ENCODE results near the gene FRMD3. TPM values are rescaled to one million over a fixed set of nuclear protein-coding genes. Genes with fewer than 3 reads are reported as not detected.
A peak's percentile ranks its signal among the peaks of the same experiment; 100 is the strongest.

Gene FRMD3
- total RNA-seq (2014; rRNA removed; shearing (Covaris generic)) = 0.06 TPM in 1 of 2 replicates, not detected in the other

- DNase-seq (ENCODE audit: low spot score) = peak; percentile 35
- in situ Hi-C loops (cut with HindIII; ENCODE audit: low sequenced_read_pairs) = no loop called here
Measured at GRCh38 chr9:83538172-83538889, at the start of gene FRMD3. FRMD3 (minus strand) TSS chr9:83538401; CDS start chr9:83538231, 170 bp downstream.

- DNase-seq (ENCODE audit: low spot score) = no peak
- in situ Hi-C loops (cut with HindIII; ENCODE audit: low sequenced_read_pairs) = no loop called here
Measured at GRCh38 chr9:83584995-83585394, 46.8 kb upstream of the FRMD3 start.

DNA sequence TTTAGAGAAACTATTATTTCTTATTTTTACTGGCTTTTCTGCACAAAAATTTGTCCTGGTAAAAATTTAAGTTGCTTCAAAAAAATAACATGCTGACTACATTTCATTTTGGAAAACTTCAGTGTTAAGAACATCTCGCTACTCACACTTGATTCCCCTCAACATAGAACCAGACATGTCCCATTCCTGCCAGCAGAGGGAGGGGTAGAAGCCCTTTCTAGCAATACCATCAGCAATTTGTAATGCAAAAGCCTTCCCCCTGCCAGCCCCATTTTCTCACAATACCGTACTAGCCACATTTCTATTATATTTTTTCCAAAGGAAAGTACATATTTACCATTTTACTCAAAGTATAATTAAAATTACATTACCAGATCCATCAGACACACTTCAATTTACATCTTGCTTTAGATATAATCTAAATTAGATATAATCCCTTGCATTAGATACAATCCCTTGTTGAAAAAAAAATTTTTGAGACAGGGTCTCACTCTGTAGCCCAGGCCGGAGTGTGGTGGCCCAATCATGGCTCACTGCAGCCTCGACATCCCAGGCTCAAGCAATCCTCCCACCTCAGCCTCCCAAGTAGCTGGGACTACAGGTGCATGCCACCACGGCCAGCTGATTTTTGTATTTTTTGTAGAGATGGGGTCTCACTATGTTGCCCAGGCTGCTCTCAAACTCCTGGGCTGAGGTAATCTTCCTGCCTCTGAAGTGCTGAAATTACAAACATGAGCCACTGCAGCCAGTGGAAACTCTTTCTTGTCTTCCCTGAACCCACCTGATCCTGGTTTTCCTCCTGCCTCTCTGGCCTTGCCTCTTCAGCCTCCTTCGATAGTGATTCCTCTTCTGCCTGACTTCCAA is 45.2 kb upstream of the FRMD3 start:
- in situ Hi-C loops (cut with HindIII; ENCODE audit: low sequenced_read_pairs) = no loop called here

DNA sequence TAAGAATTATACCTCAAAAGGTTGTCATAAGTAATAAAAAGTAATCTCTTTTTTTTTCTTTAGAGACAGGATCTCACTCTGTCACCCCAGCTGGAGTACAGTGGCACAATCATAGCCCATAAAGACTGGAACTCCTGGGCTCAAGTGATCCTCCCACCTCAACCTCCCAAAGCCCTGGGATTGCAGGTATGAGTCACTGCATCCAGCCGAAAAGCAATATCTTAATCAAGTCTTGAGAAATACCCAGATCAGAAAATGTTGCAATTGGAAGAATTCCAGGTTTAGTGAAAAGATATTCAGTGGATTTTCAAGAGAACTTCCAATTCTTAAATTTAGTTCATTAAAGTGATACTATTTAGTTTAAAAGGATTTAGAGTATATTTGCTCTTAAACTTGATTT is 43.8 kb upstream of the FRMD3 start:
- DNase-seq (ENCODE audit: low spot score) = no peak

More for the DNA sequence above, 45.2 kb upstream of the FRMD3 start:
- peak; percentile 31 for DNase-seq (ENCODE audit: low spot score)

DNA sequence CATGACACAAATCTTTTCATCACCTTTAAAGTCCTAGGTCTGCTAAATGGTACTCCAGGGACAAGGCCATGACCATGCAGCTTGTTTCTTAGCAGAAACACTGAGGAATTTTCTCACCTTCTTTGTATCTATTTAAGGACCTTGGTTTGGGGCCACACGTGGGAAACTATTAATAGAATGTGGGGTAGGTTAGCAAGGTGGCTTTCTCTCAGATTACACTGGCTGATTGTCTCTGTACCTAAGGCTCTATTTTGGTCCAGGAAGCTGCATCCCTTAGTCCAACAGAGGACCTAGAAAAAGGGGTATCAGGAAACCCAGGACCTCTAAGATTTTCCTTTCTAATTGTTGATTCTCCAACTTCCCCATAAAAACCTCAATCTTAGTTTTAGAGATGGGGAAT is 36.3 kb upstream of the FRMD3 start:
- DNase-seq (ENCODE audit: low spot score) = no peak
- in situ Hi-C loops (cut with HindIII; ENCODE audit: low sequenced_read_pairs) = no loop called here

More for the DNA sequence above, 43.8 kb upstream of the FRMD3 start:
- in situ Hi-C loops (cut with HindIII; ENCODE audit: low sequenced_read_pairs) = no loop called here

- no peak for DNase-seq (ENCODE audit: low spot score)
- in situ Hi-C loops (cut with HindIII; ENCODE audit: low sequenced_read_pairs) = no loop called here
Measured at GRCh38 chr9:83572524-83572923, 34.3 kb upstream of the FRMD3 start.

DNA sequence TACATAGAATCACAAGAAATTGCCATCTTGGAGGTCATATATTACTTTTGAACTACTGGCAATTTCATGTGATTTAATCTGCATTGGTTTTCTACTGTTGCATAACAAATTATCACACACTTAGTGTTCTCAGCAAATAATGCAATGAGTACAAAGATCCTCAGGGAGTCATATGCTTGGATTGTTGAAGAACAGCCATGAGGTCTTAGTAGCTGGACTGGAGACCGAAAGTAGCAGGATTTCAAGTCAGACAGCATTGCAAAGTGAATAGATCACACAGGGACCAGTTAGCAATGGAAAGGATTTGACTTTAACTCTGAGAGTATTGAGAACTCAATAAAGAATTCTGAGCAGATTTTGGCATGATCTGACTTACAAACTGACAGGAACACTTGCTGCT is 32.2 kb upstream of the FRMD3 start:
- in situ Hi-C loops (cut with HindIII; ENCODE audit: low sequenced_read_pairs) = no loop called here
- no peak for DNase-seq (ENCODE audit: low spot score)

GRCh38 chr9:83569326-83569725 is 31.1 kb upstream of the FRMD3 start:
- DNase-seq (ENCODE audit: low spot score) = no peak
- in situ Hi-C loops (cut with HindIII; ENCODE audit: low sequenced_read_pairs) = no loop called here

DNA sequence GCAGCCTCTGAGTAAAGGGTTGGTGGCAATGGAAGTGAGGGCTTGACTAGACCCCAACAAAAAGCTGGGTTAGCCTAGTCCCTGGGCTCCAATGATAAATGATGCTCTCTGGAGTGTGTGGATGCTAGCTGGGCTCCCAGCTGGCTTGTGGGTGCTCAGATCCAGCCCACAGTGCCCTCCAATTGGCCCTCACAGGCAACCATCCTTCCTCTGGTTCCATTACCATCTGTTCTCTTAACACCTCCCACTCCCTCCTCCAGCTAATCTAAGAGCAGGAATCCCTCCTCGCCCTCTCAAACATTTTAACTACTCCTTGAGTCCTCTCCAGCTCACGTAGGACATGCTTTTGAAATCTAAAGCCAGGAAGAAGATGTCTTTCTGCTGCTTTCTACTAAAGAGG is 25.2 kb upstream of the FRMD3 start:
- no peak for DNase-seq (ENCODE audit: low spot score)
- in situ Hi-C loops (cut with HindIII; ENCODE audit: low sequenced_read_pairs) = loop anchor here (5.0 kb wide), 1 partner anchor 41 kb away; no protein-coding TSS in a partner anchor

DNA sequence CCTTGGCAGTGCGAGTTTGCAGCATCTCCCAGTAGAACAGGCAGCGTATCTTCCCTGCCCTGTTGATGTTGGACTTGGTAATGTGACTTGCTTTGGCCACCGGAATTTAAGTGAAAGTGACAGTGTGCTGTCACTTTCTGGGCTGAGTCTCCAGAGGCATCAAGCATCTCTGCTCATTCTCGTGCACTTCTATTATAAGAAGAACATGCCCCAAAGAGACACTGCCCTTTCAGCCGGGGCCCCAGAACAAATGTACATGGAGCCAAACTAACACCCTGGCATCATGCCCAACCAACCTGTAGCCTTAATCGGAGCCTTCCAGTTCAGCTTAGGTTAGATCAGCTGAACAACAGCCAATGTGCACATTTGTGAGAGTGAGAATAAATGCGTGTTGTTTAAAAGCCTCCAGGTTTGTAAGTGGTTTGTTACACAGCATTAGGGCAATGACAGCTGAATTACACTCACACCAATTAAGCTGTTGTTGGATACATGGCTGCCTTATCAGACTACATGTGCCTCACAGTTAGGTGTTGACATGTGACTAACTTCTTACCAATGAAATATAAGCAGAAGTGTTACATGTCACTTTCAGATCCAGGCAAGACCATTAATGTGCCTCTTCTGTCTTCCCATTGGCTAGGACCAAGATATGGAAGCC is 22.1 kb upstream of the FRMD3 start:
- DNase-seq (ENCODE audit: low spot score) = no peak
- in situ Hi-C loops (cut with HindIII; ENCODE audit: low sequenced_read_pairs) = loop anchor here (5.0 kb wide), 1 partner anchor 38 kb away; no protein-coding TSS in a partner anchor

DNA sequence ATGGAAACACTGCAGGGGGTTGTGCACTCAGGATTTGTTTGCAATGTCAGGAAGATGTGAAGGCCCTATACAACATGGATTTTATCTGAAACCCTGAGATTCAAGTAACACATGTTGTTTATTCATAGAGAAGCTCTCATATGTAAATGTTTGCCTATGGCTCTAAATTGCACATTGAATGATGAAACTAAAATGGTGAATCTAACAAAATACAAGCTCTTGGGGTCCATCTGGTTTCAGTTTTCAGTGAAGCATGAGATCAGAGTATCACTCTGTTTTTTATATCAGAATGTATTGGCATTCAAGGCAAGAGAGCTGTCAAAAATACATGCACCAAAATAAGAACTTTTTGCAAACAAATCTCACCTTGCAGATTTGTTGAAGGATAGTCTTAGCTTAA is 19.6 kb upstream of the FRMD3 start:
- DNase-seq (ENCODE audit: low spot score) = no peak
- in situ Hi-C loops (cut with HindIII; ENCODE audit: low sequenced_read_pairs) = no loop called here

DNA sequence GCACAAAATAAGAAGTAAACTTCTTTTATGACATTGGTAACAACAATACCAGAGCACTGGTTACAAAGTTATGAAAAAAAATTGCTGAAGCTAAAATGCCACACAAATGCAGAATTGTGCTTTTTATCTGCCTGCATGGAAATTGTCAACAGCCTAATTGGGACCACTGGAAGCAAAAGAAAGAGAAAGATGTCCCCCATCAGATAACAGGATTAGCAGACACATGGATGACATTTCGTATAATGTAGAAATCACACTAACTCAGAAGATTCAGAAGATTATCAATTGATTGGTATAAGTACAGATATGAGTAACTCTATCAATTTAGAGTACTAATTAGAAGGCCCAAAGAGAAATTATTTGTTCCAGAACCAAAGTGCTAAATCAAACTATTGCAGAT is 19.1 kb upstream of the FRMD3 start:
- in situ Hi-C loops (cut with HindIII; ENCODE audit: low sequenced_read_pairs) = no loop called here
- DNase-seq (ENCODE audit: low spot score) = no peak

DNA sequence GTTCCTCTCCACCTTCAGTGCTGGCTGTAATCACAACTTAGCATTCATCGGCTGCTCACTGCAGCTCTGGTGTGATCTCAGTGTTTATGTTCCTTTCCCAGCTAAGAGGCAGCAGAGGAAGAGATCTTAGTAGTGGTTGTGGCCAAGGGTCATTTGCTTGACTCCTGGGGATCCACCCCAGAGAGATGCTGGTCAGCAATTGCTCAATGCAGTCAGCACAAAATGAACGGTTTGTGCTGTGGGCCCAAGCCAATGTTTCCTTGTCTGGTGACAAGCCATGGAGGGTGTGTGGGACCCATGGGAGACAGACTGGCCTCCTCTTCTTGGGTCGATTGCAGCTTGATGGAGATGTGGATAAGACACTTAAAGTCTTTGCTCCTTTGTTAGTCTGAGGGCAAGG is 16.1 kb upstream of the FRMD3 start:
- in situ Hi-C loops (cut with HindIII; ENCODE audit: low sequenced_read_pairs) = no loop called here
- DNase-seq (ENCODE audit: low spot score) = no peak

- peak; percentile 6 for DNase-seq (ENCODE audit: low spot score)
- in situ Hi-C loops (cut with HindIII; ENCODE audit: low sequenced_read_pairs) = no loop called here
Measured at GRCh38 chr9:83544002-83544698, 5.9 kb upstream of the FRMD3 start.

GRCh38 chr9:83538890-83539238 is 663 bp upstream of the FRMD3 start:
- in situ Hi-C loops (cut with HindIII; ENCODE audit: low sequenced_read_pairs) = no loop called here
- DNase-seq (ENCODE audit: low spot score) = no peak

DNA sequence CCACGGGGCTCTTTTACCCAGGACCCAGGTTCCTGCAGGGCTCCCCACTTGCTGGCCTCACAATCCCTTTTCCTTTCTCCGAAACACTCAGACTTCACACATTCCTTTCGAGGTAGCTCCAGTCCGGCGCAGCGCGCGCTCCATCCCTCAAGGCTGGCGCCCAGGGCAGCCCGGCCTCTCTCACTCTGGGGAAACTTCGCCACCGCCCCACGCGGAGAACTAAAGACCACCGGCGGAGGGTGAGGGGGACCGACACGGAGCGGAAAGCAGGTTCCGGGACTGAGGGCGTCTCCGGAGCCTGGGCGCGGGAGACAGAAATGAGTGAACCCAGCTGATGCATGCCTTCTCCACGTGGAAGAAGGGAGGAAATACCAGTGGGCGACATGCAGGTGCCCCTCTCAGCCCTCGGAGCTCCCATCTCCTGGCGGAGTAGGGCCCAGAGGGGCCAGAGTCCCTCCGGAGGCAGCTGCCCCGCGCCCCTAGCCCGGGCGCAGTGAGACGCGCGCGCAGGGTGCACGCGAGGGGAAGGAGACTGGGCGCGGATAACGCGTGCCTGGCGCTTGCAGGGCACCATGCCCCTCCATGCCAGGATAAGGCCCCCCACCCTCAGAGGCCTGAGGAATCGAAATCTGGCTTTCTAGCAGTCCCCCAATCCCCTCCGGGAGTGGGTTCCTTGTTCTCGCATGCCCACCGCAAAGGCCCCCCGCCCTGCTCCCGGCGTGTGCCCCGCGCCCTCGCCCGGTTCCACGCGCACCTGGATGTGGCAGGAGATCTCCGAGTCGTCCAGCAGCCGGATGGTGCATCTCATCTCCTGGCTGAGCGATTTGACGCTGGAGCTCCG is 650 bp downstream of the FRMD3 start:
- DNase-seq (ENCODE audit: low spot score) = no peak
- in situ Hi-C loops (cut with HindIII; ENCODE audit: low sequenced_read_pairs) = no loop called here

- in situ Hi-C loops (cut with HindIII; ENCODE audit: low sequenced_read_pairs) = no loop called here
- no peak for DNase-seq (ENCODE audit: low spot score)
Measured at GRCh38 chr9:83536332-83536731, 1.9 kb downstream of the FRMD3 start.

DNA sequence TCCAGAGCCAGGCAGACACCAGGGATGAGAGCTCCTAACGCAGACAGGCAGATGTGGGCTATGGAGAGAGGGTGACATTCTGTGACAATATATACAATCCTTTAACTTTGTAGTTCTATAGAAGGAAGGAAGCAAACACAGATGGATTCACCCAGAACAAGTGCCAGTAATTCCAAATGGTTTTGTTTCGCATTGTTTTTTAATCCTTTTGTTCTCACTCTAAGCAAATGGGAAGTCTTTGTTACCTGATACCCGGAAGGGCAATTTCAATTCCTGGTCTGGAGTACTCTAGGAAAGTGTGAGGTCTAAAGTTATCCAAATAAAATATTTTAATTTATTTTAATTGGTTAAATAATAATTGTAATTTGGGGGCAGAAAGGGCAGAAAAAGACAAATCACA is 2.5 kb downstream of the FRMD3 start:
- DNase-seq (ENCODE audit: low spot score) = no peak
- in situ Hi-C loops (cut with HindIII; ENCODE audit: low sequenced_read_pairs) = no loop called here

DNA sequence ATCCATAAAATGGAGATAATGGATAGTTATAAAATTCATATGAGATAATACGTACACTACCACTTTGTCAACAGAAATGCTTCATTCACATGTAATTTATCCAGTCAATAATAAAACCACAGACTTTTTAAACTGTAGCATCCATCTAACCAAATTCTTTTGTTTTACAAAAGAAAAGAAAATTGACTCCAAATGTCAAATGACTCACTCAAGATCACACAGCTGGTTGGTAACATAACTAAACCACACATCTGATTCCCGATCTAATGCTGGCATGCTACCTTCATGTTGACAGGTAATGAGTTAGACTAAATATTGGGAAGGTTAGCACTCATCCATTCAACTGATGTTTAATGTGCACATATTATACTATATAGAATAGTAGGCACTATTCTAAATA is 4.9 kb downstream of the FRMD3 start:
- DNase-seq (ENCODE audit: low spot score) = no peak
- in situ Hi-C loops (cut with HindIII; ENCODE audit: low sequenced_read_pairs) = no loop called here
